ENCODE measurements around the gene CSF1. TPM values are rescaled to one million over a fixed set of nuclear protein-coding genes. Genes with fewer than 3 reads are reported as not detected.
A peak's percentile ranks its signal among the peaks of the same experiment; 100 is the strongest.

CSF1 gene
- total and polyA plus RNA-seq, 2 of the 13 experiments (the other 11 are each of a cell fraction or from before 2014, with no cell fraction given): 4.6 to 13.3 TPM

DNA sequence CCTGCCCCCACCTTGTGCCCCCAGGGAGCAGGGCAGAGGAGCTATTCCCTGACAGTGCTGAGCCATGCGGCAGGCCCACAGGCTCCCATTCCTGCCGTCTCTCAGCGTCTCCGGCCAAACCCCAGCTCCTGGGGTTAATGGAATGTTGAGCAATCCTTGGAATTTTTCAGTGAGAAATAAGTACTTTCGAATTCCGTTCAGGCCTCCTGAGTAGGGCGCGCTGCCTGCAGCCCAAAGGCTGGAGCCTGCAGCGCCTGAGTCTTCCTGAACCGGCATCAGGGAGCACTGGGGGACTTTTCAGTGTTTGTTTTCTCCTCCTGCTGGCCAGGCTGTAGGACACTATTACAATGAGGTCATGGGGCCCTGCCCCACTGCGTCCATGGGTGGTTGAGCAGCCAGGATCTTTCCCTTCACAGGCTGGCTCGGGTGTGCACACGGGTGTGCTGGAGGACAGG, 33.3 kb upstream of the CSF1 start (continued):
- TF ChIP-seq ZBTB33 (CRISPR knock-in tag; IDR thresholded peaks at IDR 0.05) (no peak), ZNF564 (CRISPR knock-in tag; IDR thresholded peaks at IDR 0.05) (no peak), NR1H2 (CRISPR knock-in tag; IDR thresholded peaks at IDR 0.05; ENCODE audit: borderline replicate concordance, low read depth) (peak; percentile 49; the same call in 1 of the 2 replicates), MAFG (CRISPR knock-in tag; IDR thresholded peaks at IDR 0.05) (no peak), ZSCAN30 (CRISPR knock-in tag; IDR thresholded peaks at IDR 0.05) (no peak), FOSL1 (CRISPR knock-in tag; IDR thresholded peaks at IDR 0.05; ENCODE audit: borderline replicate concordance) (no peak), ISL2 (CRISPR knock-in tag; IDR thresholded peaks at IDR 0.05) (no peak), HNF4A (CRISPR knock-in tag; IDR thresholded peaks at IDR 0.05) (peak; percentile 33; the same call in 1 of the 2 replicates), JDP2 (CRISPR knock-in tag; IDR thresholded peaks at IDR 0.05; ENCODE audit: borderline replicate concordance) (no peak), SUZ12 (IDR thresholded peaks at IDR 0.05; ENCODE audit: low read depth, low read length) (no peak), U2AF2 (IDR thresholded peaks at IDR 0.05; ENCODE audit: low read depth, low read length) (no peak), ZKSCAN8 (CRISPR knock-in tag; IDR thresholded peaks at IDR 0.05; ENCODE audit: borderline replicate concordance) (no peak), CSRNP2 (CRISPR knock-in tag; conservative IDR thresholded peaks at IDR 0.05; ENCODE audit: low read depth) (no peak), TCF12 (IDR thresholded peaks at IDR 0.05) (no peak), TCF12 (CRISPR knock-in tag; IDR thresholded peaks at IDR 0.05) (no peak), KMT2A (CRISPR knock-in tag; IDR thresholded peaks at IDR 0.05) (no peak), RFXAP (CRISPR knock-in tag; IDR thresholded peaks at IDR 0.05; ENCODE audit: borderline replicate concordance) (no peak), PAX8 (CRISPR knock-in tag; IDR thresholded peaks at IDR 0.05; ENCODE audit: borderline replicate concordance) (no peak), ZNF30 (CRISPR knock-in tag; IDR thresholded peaks at IDR 0.05) (no peak), ZFP82 (CRISPR knock-in tag; IDR thresholded peaks at IDR 0.05; ENCODE audit: borderline replicate concordance) (no peak), ZC3H4 (CRISPR knock-in tag; IDR thresholded peaks at IDR 0.05; ENCODE audit: borderline replicate concordance) (no peak), BCL6 (CRISPR knock-in tag; IDR thresholded peaks at IDR 0.05) (peak; percentile 41), CBX5 (CRISPR knock-in tag; IDR thresholded peaks at IDR 0.05; ENCODE audit: borderline replicate concordance) (no peak), BORCS8-MEF2B (CRISPR knock-in tag; IDR thresholded peaks at IDR 0.05) (no peak), ZBTB7B (CRISPR knock-in tag; IDR thresholded peaks at IDR 0.05) (0 out of 2 replicates have a peak, but pooled peaks have one; percentile 25), ZBTB7A (CRISPR knock-in tag; IDR thresholded peaks at IDR 0.05) (peak; percentile 32; the same call in 1 of the 2 replicates)
- TF ChIP-seq, protein P1, sequence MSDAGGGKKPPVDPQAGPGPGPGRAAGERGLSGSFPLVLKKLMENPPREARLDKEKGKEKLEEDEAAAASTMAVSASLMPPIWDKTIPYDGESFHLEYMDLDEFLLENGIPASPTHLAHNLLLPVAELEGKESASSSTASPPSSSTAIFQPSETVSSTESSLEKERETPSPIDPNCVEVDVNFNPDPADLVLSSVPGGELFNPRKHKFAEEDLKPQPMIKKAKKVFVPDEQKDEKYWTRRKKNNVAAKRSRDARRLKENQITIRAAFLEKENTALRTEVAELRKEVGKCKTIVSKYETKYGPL (CRISPR knock-in tag; IDR thresholded peaks at IDR 0.05): no peak
- TF ChIP-seq, protein P2, sequence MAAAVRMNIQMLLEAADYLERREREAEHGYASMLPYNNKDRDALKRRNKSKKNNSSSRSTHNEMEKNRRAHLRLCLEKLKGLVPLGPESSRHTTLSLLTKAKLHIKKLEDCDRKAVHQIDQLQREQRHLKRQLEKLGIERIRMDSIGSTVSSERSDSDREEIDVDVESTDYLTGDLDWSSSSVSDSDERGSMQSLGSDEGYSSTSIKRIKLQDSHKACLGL (CRISPR knock-in tag; IDR thresholded peaks at IDR 0.05): no peak

Data from HepG2 (cell line).